MCF 10A (cell line): ENCODE results near the gene ENTHD1. TPM values are rescaled to one million over a fixed set of nuclear protein-coding genes. Genes with fewer than 3 reads are reported as not detected.

Experiments
- Bru-seq: library from RNA; stranded (reverse); fragments of 400-500 nt; gene quantifications from one replicate; lab custom pipeline; 2021; lab: Mats Ljungman, UMichigan
- BruChase-seq, 2 experiments: library from RNA; stranded (reverse); fragments of 400-500 nt; gene quantifications; one replicate each; lab custom pipeline; 2021; lab: Mats Ljungman, UMichigan
- BruUV-seq: library from RNA; stranded (reverse); fragments of 400-500 nt; replicated peaks from 2 replicates; lab custom pipeline; 2021; lab: Mats Ljungman, UMichigan
- CTCF ChIA-PET: fragments of 300-600 bp; sonication (Branson Sonifier 250); formaldehyde crosslinking; extraction: SDS; loops from one replicate; lab custom pipeline; 2021; ENCODE audit warnings: antibody characterized with exemption, inconsistent platforms; lab: Yijun Ruan, JAX
- POLR2A ChIA-PET: fragments of 300-600, 350-650 bp; sonication (Branson Sonifier 250); formaldehyde crosslinking; extraction: SDS; loops from one replicate; lab custom pipeline; 2020; ENCODE audit warnings: antibody characterized with exemption, inconsistent platforms; lab: Yijun Ruan, JAX
- DNase-seq: peaks from one replicate; pipeline ENCODE4 v3.0.0-alpha.2; 2018; ENCODE audit not compliant: unreplicated experiment
- H3K27ac Mint-ChIP-seq: one replicate; pipeline ENCODE4 v1.8.0; 2022; ENCODE audit warnings: mild to moderate bottlenecking, low read depth, mixed read lengths; ENCODE audit not compliant: unreplicated experiment
- H3K27me3 Mint-ChIP-seq: one replicate; pipeline ENCODE4 v1.8.0; 2022; ENCODE audit warnings: mixed read lengths; ENCODE audit not compliant: insufficient read depth, unreplicated experiment
- H3K36me3 Mint-ChIP-seq: one replicate; pipeline ENCODE4 v1.8.0; 2022; ENCODE audit warnings: mild to moderate bottlenecking, moderate library complexity, mixed read lengths; ENCODE audit not compliant: insufficient read depth, unreplicated experiment
- H3K4me1 Mint-ChIP-seq: one replicate; pipeline ENCODE4 v1.8.0; 2022; ENCODE audit warnings: mixed read lengths; ENCODE audit not compliant: insufficient read depth, unreplicated experiment
- H3K4me3 Mint-ChIP-seq: one replicate; pipeline ENCODE4 v1.8.0; 2022; ENCODE audit warnings: mild to moderate bottlenecking, moderate library complexity, mixed read lengths; ENCODE audit not compliant: unreplicated experiment
- H3K9me3 Mint-ChIP-seq: one replicate; pipeline ENCODE4 v1.8.0; 2022; ENCODE audit warnings: mixed read lengths; ENCODE audit not compliant: unreplicated experiment
- intact Hi-C: fragments of 100-400 bp; cut with micrococcal nuclease; formaldehyde crosslinking; loops from 2 replicates; pipeline ENCODE4 v1.14.1; 2022
- long read RNA-seq: library from polyadenylated mRNA; stranded (forward); transcript quantifications from one replicate; pipeline ENCODE4 v2.0.0, GENCODE V29; 2022
- total RNA-seq: library from RNA; stranded (reverse); gene quantifications from 2 replicates; pipeline ENCODE4 v1.2.3, GENCODE V29; 2022
- TF ChIP-seq, protein P1 (sequence below): fragments of 200-600 bp; IDR thresholded peaks from one replicate; pipeline ENCODE4 v1.8.0; 2022; ENCODE audit warnings: antibody characterized with exemption, mild to moderate bottlenecking; ENCODE audit not compliant: unreplicated experiment

ENTHD1 gene, protein sequence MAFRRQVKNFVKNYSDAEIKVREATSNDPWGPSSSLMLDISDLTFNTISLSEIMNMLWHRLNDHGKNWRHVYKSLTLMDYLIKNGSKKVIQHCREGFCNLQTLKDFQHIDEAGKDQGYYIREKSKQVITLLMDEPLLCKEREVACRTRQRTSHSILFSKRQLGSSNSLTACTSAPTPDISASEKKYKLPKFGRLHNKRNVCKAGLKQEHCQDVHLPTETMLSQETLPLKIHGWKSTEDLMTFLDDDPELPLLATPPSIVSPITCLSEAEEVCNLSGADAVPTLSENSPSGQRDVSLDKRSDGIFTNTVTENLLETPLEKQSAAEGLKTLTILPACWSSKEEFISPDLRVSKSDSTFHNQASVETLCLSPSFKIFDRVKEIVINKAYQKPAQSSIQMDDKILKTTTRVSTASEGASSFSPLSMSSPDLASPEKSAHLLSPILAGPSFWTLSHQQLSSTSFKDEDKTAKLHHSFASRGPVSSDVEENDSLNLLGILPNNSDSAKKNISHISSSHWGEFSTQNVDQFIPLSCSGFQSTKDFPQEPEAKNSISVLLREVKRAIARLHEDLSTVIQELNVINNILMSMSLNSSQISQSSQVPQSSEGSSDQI
- total RNA-seq (not detected in 2 replicates), Bru-seq, nascent RNA (percentile 2 among the genes with signal in this experiment), BruChase-seq, experiment 1, labeled RNA remaining after a 6-hour chase (percentile 2 among the genes with signal in this experiment), BruChase-seq, experiment 2, labeled RNA remaining after a 2-hour chase (percentile 1 among the genes with signal in this experiment)
- long read RNA-seq: 0 reads

GRCh38 chr22:39893526-39893925, at the start of gene ENTHD1:
ENTHD1 (minus strand) TSS chr22:39893760; CDS start chr22:39887748, 6,012 bp downstream.
- Mint-ChIP-seq H3K27ac (no peak within 1 kb of the TSS), H3K4me3 (no peak within 1 kb of the TSS), H3K27me3 (no peaks in the 10 kb centered on the region), H3K4me1 (no peaks in the 10 kb centered on the region), H3K9me3 (no peaks in the 10 kb centered on the region), H3K36me3 (no peaks in the 10 kb centered on the region)
- TF ChIP-seq, protein P1, sequence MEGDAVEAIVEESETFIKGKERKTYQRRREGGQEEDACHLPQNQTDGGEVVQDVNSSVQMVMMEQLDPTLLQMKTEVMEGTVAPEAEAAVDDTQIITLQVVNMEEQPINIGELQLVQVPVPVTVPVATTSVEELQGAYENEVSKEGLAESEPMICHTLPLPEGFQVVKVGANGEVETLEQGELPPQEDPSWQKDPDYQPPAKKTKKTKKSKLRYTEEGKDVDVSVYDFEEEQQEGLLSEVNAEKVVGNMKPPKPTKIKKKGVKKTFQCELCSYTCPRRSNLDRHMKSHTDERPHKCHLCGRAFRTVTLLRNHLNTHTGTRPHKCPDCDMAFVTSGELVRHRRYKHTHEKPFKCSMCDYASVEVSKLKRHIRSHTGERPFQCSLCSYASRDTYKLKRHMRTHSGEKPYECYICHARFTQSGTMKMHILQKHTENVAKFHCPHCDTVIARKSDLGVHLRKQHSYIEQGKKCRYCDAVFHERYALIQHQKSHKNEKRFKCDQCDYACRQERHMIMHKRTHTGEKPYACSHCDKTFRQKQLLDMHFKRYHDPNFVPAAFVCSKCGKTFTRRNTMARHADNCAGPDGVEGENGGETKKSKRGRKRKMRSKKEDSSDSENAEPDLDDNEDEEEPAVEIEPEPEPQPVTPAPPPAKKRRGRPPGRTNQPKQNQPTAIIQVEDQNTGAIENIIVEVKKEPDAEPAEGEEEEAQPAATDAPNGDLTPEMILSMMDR: no peak
- intact Hi-C loops: no loop called here
- ChIA-PET POLR2A (no interaction called here), CTCF (interaction anchor here (1.0 kb wide), 1 partner anchor 22 kb away, joined by 4 read pairs; no protein-coding TSS in a partner anchor)
- no peak for DNase-seq
- BruUV-seq: no TSS peak

DNA sequence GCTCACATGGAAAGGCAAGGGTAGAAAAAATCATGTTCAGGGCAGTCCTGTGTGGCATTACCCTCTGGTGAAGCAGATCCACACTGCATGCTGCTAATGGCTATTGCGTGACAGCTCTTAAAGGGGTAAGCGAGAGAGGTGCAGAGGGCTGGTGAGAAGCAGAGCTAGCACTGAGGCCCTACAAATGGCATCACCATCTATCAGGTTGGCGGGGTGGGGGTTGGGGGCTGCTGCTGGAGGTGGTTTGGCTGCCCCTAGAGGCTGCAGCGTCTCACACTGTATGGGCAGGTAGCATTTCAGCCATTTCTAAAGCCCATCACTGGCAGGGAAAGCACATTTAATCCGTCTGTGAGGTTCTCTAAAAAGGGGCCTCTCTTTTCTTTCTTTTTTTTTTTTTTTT, 49.8 kb upstream of the ENTHD1 start:
- TF ChIP-seq, protein P1: no peak
- ChIA-PET POLR2A (interaction anchor here (0.7 kb wide), 1 partner anchor 85 kb away, joined by 4 read pairs; no protein-coding TSS in a partner anchor), CTCF (interaction anchor here (0.6 to 1.9 kb wide), 2 partner anchors 81 to 195 kb away, joined by 3 to 10 read pairs; no protein-coding TSS in a partner anchor)
- Mint-ChIP-seq H3K4me3 (no peak overlapping the region), H3K9me3 (no peaks in the 10 kb centered on the region), H3K27me3 (no peaks in the 10 kb centered on the region), H3K36me3 (no peaks in the 10 kb centered on the region), H3K27ac (no peak overlapping the region), H3K4me1 (no peaks in the 10 kb centered on the region)
- DNase-seq: no peak
- intact Hi-C loops: loop anchor here (5.0 kb wide), 1 partner anchor 401 kb away; no protein-coding TSS in a partner anchor
- no TSS peak for BruUV-seq

DNA sequence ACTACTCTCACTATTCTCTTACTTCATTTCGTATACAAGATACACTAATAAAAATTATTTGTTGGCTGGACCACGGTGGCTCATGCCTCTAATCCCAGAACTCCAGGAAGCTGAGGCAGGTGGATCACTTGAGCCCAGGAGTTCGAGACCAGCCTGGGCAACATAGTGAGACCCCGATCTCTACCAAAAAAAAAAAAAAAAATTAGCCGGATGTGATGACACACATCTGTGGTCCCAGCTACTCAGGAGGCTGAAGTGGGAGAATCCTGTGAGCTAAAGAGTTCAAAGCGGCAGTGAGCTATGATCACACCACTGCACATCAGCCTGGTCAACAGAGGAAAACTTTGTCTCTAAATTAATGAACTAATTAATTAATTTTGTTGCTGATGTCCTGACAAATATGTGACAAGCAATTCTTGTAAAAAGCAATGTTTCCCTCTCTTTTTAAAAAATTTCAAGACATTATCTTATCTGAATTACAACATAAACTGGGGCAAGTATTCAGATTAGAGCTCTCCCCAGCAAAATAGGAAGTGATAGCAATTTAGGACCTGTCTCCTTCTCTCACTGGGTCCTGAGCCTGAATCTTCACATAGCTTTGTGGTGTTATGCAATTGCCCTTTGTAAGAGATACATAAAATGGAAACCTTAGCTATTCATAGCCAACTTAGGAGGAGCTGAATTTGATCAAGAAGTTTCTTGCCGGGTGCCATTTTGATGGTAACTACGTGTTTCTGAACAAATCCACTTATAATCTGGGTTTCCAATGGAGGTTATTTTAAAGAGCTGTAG, 49.1 kb upstream of the ENTHD1 start:
- ChIA-PET CTCF (interaction anchor here (1.9 kb wide), 1 partner anchor 82 kb away, joined by 10 read pairs; no protein-coding TSS in a partner anchor), POLR2A (interaction anchor here (1.2 kb wide), 1 partner anchor 95 kb away, joined by 3 read pairs; no protein-coding TSS in a partner anchor)
- Mint-ChIP-seq H3K27me3 (no peaks in the 10 kb centered on the region), H3K4me3 (no peak overlapping the region), H3K27ac (no peak overlapping the region), H3K4me1 (no peaks in the 10 kb centered on the region), H3K36me3 (no peaks in the 10 kb centered on the region), H3K9me3 (no peaks in the 10 kb centered on the region)
- BruUV-seq: no TSS peak
- TF ChIP-seq, protein P1: no peak
- intact Hi-C loops: loop anchor here (5.0 kb wide), 1 partner anchor 400 kb away; no protein-coding TSS in a partner anchor
- DNase-seq: no peak
